ENCODE results near the gene INKA1. TPM values are rescaled to one million over a fixed set of nuclear protein-coding genes. Genes with fewer than 3 reads are reported as not detected.
A peak's percentile ranks its signal among the peaks of the same experiment; 100 is the strongest.

Gene INKA1
- total and polyA plus RNA-seq, 9 of the 15 experiments (the other 6 are each of a cell fraction or from before 2014, with no cell fraction given) = 0.55 to 13.9 (median 6.7) TPM

GRCh38 chr3:49802719-49803464 is at the start of gene INKA1 (continued):
- TF ChIP-seq ZBTB33 (CRISPR knock-in tag; IDR thresholded peaks at IDR 0.05) (no peak), BRF2 (IDR thresholded peaks at IDR 0.05; ENCODE audit: borderline replicate concordance, insufficient read depth, insufficient read length) (no peak), ZFP30 (CRISPR knock-in tag; IDR thresholded peaks at IDR 0.05; ENCODE audit: borderline replicate concordance) (no peak), TOE1 (IDR thresholded peaks at IDR 0.05; ENCODE audit: borderline replicate concordance) (no peak), TOE1 (CRISPR knock-in tag; IDR thresholded peaks at IDR 0.05; ENCODE audit: borderline replicate concordance, low read depth) (0 out of 2 replicates have a peak, but pooled peaks have one; percentile 50), CREB1 (IDR thresholded peaks at IDR 0.05) (no peak), CREB1 (CRISPR knock-in tag; IDR thresholded peaks at IDR 0.05) (0 out of 2 replicates have a peak, but pooled peaks have one; percentile 59), LCOR (CRISPR knock-in tag; IDR thresholded peaks at IDR 0.05) (no peak), ETS1 (conservative IDR thresholded peaks at IDR 0.05; ENCODE audit: control insufficient read depth, low read depth, low read length) (0 out of 2 replicates have a peak, but pooled peaks have one; percentile 18), ETV6 (IDR thresholded peaks at IDR 0.05; ENCODE audit: borderline replicate concordance in 1 of 2, low read depth in 2 of 2, low read length in 1 of 2) (no peak), ETV6 (CRISPR knock-in tag; IDR thresholded peaks at IDR 0.05; ENCODE audit: borderline replicate concordance) (no peak), ARNT (IDR thresholded peaks at IDR 0.05) (no peak), NONO (IDR thresholded peaks at IDR 0.05; ENCODE audit: low read depth in 2 of 2, low read length in 1 of 2) (peak in 1 of 2 experiments; percentile 47; a peak in 2 of 4 replicates), BHLHE40 (IDR thresholded peaks at IDR 0.05; ENCODE audit: low read length) (no peak), CTBP1 (IDR thresholded peaks at IDR 0.05; ENCODE audit: borderline replicate concordance) (peak; percentile 67; the same call in 1 of the 2 replicates), XRCC5 (IDR thresholded peaks at IDR 0.05; ENCODE audit: low read depth, low read length) (0 out of 2 replicates have a peak, but pooled peaks have one; percentile 50), HDAC3 (IDR thresholded peaks at IDR 0.05; ENCODE audit: borderline replicate concordance, partially characterized antibody) (no peak), HDAC1 (IDR thresholded peaks at IDR 0.05) (peak in 1 of 2 experiments; percentile 62; a peak in 1 of 4 replicates), SRSF3 (IDR thresholded peaks at IDR 0.05; ENCODE audit: insufficient read depth, low read length) (no peak), TAF9B (IDR thresholded peaks at IDR 0.05; ENCODE audit: partially characterized antibody) (peak; percentile 12), ZNF77 (CRISPR knock-in tag; IDR thresholded peaks at IDR 0.05) (no peak)

Measured in K562 (cell line).